Limb (tissue), 2 donors: ENCODE data around the gene TMEM205.
A peak's percentile ranks its signal among the peaks of the same experiment; 100 is the strongest.
"Not testable (repeated sequence)": the region's sequence is repeated elsewhere in the genome, so short reads cannot be mapped to it uniquely, and the experiment has no call there.

ENCODE experiments used
- DNase-seq, 2 donors: peaks; one replicate each; pipeline ENCODE4 v3.0.0-alpha.2; 2016; ENCODE audit errors: extremely low spot score in 2 of 2

The TMEM205 gene

GRCh38 chr19:11373166-11373884 is 27.3 kb upstream of the TMEM205 start:
- DNase-seq, result peak in 1 of 2 donors; percentile 74

- DNase-seq, result no peak
These were observed 24.7 kb upstream of the TMEM205 start for GRCh38 chr19:11370744-11371143.

- no peak for DNase-seq
These were observed 21.5 kb upstream of the TMEM205 start for GRCh38 chr19:11367528-11367927.

- DNase-seq, result no peak
These were observed 19.6 kb upstream of the TMEM205 start for GRCh38 chr19:11365557-11366117.

- DNase-seq, result no peak
These were observed 18.9 kb upstream of the TMEM205 start for GRCh38 chr19:11364935-11365334.

GRCh38 chr19:11364296-11364904 is 18.3 kb upstream of the TMEM205 start:
- no peak for DNase-seq

GRCh38 chr19:11363881-11364280 is 17.8 kb upstream of the TMEM205 start:
- no peak for DNase-seq

GRCh38 chr19:11361771-11362731 is 16.0 kb upstream of the TMEM205 start:
- no peak for DNase-seq

- no peak for DNase-seq
These were observed 15.1 kb upstream of the TMEM205 start for GRCh38 chr19:11361037-11361770.

- no peak for DNase-seq
These were observed 13.4 kb upstream of the TMEM205 start for GRCh38 chr19:11359421-11359820.

GRCh38 chr19:11356676-11357550 is 10.8 kb upstream of the TMEM205 start:
- DNase-seq, result no peak

- no peak for DNase-seq
These were observed 10.0 kb upstream of the TMEM205 start for GRCh38 chr19:11356074-11356397.

- peak; percentile 77 to 94 for DNase-seq
These were observed 9.3 kb upstream of the TMEM205 start, which contains the start of gene PLPPR2 for GRCh38 chr19:11355160-11356073. TSS of gene PLPPR2 (plus strand) at chr19:11355432. CDS start at chr19:11357674, 2,242 bp downstream.

- not testable (repeated sequence) for DNase-seq
These were observed 8.0 kb upstream of the TMEM205 start for GRCh38 chr19:11354102-11354501.

GRCh38 chr19:11349171-11349570 is 3.1 kb upstream of the TMEM205 start:
- no peak for DNase-seq

- DNase-seq, result no peak
These were observed 1.5 kb upstream of the TMEM205 start for GRCh38 chr19:11347546-11348039.

- DNase-seq, result no peak
These were observed 805 bp downstream of the TMEM205 start for GRCh38 chr19:11345122-11345803.

GRCh38 chr19:11342429-11342828 is 3.6 kb downstream of the TMEM205 start:
- DNase-seq, result no peak
